ENCODE measurements around the gene BMAL1.
"Not testable (repeated sequence)": the region's sequence is repeated elsewhere in the genome, so short reads cannot be mapped to it uniquely, and the experiment has no call there.

BMAL1 gene

GRCh38 chr11:13277768-13278608, at the start of gene BMAL1:
TSS of gene BMAL1 (plus strand) at chr11:13277790. CDS start at chr11:13354309, 76,519 bp downstream.
- DNase-seq (ENCODE audit: low spot score): peak; percentile 24

DNA sequence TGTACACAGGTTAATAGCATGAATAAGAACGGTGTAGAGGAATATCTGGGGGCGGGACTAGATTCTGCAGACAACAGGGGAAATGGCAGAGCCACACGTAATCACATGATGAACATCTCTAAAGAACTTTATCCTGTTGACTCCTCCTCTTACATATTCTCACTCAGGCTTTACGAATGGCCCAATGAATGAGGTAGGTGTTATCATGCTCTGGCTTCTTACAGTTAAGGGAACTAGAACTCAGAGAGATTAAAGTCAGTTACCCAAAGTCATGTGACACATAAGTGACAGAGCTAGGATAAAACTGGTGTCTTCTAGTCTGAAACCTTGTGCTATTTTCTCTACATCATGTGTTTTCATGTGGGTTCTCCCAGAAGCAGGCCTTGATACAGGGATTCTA, 49.0 kb upstream of the BMAL1 start:
- DNase-seq (ENCODE audit: low spot score): no peak

DNA sequence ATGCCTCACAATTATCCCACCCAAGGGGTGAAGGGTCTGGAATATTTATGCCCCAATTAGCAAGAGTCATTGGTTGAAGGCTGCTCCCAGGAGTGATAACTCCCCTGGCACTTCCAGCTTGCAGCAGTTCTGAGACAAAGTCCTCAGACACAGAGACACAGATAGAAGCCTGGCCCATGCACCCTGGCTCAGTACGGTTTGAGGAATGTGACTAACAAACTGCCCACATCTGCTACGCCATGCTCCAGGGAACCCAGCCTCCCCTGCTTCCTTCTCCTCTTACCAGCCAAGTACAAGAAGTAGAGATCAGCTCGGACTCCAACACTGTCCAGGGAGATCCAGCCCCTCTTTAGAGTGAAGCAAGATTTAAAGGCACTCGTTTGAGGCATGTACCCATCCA, 48.5 kb upstream of the BMAL1 start:
- peak; percentile 58 for DNase-seq (ENCODE audit: low spot score)

- peak; percentile 30 for DNase-seq (ENCODE audit: low spot score)
These were observed 47.8 kb upstream of the BMAL1 start for GRCh38 chr11:13229711-13230318.

DNA sequence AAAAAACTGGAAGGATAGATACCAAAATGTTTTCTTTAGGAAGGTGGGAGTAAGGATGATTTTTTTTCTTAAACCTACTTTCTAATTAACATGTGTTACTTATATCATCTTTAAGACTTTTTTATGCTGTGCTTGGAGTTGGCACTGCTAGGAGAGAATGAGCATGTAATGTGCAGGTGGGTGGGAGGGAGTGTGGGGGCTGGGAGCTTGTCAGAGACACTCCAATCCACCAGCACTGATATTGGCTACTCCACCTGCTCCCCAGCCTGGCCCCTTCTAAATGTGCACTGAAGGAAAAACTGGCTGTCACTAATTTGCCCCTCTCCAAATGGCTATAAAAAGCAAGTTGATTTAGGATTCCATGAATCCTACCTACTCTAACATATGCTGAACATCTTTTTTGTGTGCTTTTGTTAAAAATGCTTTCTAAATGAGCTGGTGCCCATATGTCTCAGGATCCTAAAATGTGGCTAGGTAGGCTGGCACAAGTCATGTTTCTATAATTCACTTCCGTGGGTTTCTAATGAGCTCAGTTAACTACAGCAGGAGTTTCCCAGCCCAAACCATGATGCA, 44.3 kb upstream of the BMAL1 start:
- no peak for DNase-seq (ENCODE audit: low spot score)

DNA sequence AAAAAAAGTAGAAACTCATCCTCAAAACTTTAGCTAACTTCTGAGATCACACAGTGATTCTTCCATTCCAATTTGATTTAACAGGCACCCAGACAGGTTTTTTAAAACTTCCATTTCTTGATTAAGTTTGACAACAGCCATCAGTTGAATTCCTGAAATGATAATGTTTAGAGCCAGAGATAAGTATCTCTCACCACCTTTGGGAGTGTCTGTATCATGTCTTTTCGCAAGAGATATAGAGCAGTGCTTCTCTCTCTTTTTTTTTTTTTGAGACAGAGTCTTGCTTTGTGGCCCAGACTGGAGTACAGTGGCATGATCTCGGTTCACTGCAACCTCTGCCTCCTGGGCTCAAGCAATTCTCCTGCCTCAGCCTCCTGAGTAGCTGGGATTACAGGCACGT, 41.7 kb upstream of the BMAL1 start:
- DNase-seq (ENCODE audit: low spot score): no peak

- DNase-seq (ENCODE audit: low spot score): no peak
These were observed 41.0 kb upstream of the BMAL1 start for GRCh38 chr11:13236626-13237025.

DNA sequence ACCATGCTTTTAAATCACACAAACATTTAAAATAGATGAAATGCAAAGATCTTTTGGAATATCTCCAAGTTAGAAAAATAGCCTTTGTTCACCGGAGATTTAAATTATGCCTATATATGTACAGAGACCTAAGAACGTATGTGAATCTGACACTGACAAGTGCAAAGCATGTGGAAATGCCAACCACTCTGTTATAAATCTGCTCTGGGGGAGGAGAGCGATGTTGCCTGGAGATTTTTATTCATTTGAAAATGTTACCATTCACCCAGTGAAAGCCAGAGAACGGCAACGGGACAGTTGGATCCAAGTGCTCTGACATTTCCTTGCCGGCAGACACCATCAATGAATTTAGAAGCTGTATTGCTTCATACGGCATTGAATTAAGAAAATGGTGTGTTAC, 39.8 kb upstream of the BMAL1 start:
- DNase-seq (ENCODE audit: low spot score): no peak

- DNase-seq (ENCODE audit: low spot score): peak; percentile 50
These were observed 38.6 kb upstream of the BMAL1 start for GRCh38 chr11:13238879-13239514.

DNA sequence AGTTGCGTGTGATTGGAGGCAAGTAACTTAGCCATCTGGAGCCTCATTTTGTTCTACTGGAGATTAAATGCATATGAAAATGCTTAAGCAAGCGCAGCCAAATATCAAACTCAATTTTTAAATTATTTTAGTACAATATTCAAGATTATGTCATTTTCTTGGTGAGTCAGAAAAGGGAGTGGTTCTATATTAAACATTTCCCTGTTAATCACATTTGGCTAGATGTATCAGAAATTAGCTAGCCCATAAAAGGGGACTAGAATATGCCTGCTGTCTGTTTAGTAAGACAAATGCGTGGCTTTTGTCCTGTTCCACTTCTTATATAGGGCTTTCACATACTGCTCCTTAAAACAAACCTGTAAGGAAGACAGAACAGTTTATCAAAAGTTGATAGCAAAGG, 35.0 kb upstream of the BMAL1 start:
- no peak for DNase-seq (ENCODE audit: low spot score)

- no peak for DNase-seq (ENCODE audit: low spot score)
These were observed 29.8 kb upstream of the BMAL1 start for GRCh38 chr11:13247606-13248296.

- no peak for DNase-seq (ENCODE audit: low spot score)
These were observed 28.4 kb upstream of the BMAL1 start for GRCh38 chr11:13249177-13249576.

- no peak for DNase-seq (ENCODE audit: low spot score)
These were observed 27.6 kb upstream of the BMAL1 start for GRCh38 chr11:13249992-13250391.

DNA sequence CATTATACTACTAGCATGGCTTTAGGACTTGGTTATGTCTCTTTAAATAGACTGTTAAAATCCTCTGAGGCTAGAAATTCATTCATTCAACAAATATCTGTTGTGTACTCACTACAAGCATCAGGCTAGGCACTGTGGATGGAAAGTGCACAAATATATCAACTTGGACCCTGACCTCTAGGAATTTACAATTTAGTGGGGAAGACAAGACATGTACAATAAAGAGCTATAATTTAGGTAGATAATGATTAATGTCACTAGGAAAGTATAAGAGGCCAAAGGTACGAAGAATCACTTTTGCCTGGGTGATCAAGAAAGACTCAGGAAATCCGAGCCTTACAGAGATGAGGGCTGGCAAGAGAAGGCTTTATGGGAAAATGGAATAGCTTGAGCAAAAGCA, 25.6 kb upstream of the BMAL1 start:
- DNase-seq (ENCODE audit: low spot score): no peak

DNA sequence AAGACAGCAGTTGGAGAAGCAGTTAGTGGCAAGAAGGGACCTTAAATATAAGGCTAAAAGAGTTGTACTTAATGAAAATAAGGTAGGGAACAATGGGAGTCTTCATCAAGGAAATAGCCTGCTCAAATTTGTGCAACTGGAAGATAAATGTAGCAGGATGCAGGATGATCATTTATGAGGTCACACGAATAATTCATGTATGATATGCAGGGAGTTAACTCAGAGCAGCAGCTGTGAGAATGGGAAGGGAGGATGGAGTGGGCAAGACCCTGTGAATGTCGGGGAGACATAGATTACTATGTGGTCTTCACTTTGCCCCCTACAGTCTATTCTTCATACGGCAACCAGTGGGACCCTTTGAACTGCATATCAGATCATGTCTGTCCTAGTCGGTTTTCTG, 25.2 kb upstream of the BMAL1 start:
- DNase-seq (ENCODE audit: low spot score): no peak

GRCh38 chr11:13256216-13256615, 21.4 kb upstream of the BMAL1 start:
- DNase-seq (ENCODE audit: low spot score): no peak

- not testable (repeated sequence) for DNase-seq (ENCODE audit: low spot score)
These were observed 19.5 kb upstream of the BMAL1 start for GRCh38 chr11:13258061-13258460.

DNA sequence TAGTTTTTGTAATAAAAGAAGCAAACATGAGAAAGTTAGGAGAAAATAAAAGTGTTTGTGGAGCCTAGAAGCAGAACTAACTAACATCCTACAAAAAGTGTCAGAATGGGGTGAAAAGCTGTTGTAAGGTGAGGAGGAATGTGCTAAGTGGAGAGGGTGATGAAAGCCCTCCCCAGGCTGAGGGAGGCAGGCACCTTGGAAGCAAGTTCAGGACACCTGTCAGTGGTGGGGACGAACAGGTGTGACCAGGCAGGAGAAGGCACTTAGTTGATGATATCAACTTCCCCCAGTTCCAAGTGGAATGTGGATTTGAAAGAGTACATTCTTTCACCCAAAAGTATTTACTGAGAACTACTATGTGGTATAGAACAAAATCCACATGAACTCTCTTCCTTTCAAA, 18.7 kb upstream of the BMAL1 start:
- no peak for DNase-seq (ENCODE audit: low spot score)

GRCh38 chr11:13259374-13259773, 18.2 kb upstream of the BMAL1 start:
- no peak for DNase-seq (ENCODE audit: low spot score)

GRCh38 chr11:13260201-13260962, 17.2 kb upstream of the BMAL1 start:
- DNase-seq (ENCODE audit: low spot score): peak; percentile 24

GRCh38 chr11:13260963-13261588, 16.5 kb upstream of the BMAL1 start:
- DNase-seq (ENCODE audit: low spot score): peak; percentile 40

All from AG08395 (cell line).